CD4-positive, alpha-beta T cell treated with Interleukin-4 for 4 hours (primary cell): ENCODE data around the gene MAD1L1.
"Not testable (repeated sequence)": the region's sequence is repeated elsewhere in the genome, so short reads cannot be mapped to it uniquely, and the experiment has no call there.

Source experiments
- DNase-seq: peaks from one replicate; pipeline ENCODE4 v3.0.0-alpha.2; 2020

Gene MAD1L1

DNA sequence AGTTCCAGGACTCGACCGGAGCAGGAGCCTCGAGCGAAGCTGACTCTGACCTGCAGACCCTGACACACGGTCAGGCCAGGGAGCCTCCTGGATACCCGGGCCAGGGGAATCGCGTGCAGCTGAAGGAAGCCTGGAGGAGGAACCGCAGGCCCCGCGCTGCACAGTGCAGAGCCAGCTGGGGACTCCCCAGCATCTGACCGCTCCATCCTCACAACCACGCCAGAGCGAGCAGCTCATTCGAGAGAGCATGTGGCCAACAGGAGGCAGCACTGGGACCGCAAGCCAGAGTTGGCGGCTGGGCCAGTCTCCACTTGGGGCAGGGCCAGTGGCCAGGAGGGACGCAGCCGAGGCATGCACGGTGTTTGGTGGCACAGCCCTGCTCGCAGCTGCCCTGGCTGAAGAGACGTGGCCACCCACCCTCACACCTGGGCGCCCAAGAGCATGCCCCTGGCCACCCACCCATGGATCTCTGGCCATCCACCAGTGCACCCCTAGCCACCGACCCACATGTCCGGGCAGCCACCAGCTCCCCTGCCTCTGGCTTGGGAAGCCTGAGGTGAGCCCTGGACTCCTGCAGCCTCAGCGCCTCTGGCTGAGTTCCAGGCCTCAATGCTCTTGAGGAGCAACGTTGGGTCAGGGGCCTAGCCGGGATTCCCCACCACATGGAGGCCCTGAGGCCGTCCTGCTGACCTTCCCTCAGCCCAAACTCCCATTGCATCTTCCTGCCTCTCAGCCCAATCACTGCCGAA lies 348.7 kb downstream of the MAD1L1 start:
- no peak for DNase-seq

DNA sequence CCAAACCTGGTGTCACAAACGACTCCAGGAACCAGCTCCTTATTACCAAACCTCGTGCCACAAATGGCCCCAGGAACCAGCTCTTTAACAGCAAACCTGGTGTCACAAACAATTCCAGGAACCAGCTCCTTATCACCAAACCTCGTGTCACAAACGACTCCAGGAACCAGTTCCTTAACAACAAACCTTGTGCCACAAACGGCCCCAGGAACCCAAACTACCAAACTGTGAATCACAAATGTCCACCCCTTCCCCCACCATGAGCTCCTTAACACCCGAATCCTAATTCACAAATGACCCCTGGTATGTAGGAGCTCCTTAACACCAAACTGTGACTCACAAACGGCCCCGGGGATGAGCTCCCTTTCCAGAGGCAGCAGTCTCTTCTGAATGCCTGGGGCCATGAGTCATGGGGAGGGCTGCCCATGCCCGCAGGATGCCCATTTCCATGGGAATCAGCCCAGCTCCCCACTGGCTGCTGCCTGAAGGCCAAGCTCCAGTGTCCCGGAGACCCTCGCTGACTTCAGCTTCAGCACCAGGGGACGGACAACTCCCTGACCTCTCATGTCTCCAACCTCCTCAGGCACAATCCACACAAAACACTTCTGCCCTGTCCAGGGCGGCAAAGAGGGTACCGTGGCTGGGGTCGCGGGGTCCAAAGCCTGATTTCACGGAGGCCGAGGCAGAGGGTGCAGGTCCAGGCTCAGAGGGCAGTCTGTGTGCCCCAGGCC lies 349.5 kb downstream of the MAD1L1 start:
- DNase-seq: no peak

DNA sequence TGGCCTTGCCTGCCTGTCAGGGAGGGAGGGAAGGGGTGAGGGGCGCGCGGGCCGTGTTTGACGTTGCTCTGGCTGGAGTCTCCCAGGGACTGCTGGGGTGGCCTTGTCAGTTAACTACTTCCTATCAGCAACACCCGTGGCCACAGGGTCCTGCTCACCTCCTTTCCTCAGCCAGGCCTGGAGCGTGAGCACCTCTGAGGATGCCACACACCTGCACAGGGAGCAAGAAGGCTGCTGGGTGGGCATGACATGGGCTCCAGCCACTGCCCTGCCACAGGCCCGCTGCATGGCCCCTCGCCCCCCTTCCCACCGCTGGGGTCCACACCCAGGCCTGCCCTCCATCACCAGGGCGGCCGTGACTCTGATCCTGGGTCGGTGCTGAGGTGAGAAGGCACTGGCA lies 350.3 kb downstream of the MAD1L1 start:
- DNase-seq: no peak

DNA sequence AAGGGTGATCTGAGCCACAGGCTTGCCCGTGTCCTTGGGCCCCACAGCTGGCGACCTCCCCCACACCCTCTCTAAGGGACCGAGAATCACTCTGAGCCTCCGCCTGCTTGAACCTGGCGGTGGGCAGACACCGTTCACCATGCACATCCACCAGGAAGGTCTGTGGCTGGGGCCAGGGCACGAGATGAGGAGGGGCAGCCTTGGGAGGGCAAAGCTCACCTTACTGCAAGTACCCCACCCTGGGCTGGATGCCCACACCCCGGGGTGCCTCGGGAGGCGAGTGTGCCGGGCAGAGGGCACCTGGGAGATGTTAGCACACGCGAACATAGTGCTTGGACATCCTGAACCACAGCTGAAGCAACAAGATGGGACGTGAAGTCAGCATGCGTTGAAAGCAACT lies 350.8 kb downstream of the MAD1L1 start:
- DNase-seq: no peak

DNA sequence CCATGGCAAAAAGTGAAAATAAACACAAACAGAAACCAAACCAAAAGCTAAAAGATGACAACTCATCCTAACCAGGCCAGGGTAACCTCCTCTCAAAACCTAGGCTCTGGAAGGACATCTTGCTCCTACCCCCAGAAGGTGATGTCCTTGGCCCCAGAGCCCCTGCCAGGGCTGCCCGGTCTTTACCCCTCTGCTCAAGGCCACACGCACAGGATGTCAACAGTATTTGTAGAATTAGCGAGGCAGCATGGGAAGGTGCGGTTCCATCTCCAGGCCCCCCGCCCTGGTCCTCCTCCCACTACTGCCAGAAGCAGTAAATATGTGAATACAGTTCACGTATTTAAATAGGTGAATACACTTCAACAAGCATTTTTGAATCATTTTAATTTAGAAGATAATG lies 356.1 kb downstream of the MAD1L1 start:
- not testable (repeated sequence) for DNase-seq

DNA sequence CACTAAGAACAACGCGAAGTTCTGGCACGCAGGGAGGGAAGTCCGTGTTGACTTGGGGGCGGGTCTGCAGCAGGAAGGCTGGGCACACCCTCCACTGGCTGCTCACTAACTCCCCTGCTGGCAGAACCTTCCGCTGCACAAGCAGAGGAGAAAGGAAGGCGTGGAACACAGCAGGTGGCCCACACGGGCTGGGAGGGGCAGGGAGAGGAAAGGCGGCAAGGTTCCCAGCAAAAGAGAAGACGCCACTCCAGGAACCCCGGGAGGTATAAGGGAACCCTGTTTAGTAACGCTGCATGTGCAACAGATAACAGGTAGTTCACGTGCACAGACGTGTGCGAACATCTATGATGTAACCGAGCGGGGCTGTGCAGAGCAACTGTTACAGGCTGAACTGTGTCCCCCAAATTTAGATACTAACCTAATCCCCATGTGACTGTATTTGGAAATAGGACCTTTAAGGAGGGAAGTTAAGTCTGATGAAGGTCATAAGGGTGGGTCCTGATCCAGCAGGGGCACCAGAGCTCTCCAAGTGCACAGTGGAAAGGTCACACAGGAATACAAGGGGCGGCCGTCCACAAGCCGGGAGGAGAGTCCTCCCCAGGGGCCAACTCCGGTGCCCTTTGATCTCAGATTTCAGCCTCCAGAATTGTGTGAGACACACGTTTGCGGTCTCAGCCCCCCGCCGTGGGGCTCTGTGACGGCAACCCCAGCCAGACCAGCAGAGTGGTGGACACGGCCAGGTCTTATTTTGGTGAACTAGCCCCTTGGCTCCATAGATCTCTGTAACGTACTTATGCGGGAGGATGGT lies 357.1 kb downstream of the MAD1L1 start:
- DNase-seq: not testable (repeated sequence)

DNA sequence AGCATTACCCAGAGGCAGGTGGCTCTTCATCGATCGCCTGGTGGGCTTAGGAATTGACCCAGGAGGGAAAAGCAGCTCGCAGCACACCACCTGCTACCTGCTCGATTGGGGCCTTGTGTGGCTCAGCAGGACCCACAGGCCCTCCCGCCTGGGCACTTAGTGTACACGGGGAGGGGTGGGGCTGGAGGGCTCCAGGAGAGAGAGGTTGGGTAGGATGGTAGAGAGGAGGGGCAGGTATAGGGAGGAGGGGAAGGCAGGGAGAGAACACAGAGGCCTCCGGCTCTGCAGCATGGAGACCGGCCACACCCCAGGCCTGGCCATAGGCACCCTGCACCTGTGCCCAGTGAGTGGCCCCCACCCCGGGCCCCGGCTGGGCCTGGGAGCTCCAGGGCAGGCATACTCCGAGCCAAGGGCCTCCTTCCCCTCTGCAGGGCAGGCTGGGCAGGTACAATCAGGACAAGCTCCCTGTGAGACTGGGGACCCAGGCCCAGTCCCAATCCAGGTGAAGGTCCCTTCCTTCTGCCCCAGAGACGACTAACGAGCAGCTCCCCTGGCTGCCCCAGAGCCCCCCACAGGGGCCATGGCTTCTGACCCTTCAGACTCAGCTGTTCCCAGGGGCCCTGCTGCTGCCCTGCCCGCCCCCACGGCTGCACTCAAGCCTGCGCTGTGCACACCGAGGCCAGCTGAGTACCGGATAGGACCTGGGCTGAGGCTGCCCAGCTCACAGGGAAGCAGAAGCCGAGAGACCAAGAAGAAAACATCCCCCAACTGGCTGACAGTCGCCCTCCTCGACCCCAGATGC lies 358.0 kb downstream of the MAD1L1 start:
- DNase-seq: not testable (repeated sequence)

DNA sequence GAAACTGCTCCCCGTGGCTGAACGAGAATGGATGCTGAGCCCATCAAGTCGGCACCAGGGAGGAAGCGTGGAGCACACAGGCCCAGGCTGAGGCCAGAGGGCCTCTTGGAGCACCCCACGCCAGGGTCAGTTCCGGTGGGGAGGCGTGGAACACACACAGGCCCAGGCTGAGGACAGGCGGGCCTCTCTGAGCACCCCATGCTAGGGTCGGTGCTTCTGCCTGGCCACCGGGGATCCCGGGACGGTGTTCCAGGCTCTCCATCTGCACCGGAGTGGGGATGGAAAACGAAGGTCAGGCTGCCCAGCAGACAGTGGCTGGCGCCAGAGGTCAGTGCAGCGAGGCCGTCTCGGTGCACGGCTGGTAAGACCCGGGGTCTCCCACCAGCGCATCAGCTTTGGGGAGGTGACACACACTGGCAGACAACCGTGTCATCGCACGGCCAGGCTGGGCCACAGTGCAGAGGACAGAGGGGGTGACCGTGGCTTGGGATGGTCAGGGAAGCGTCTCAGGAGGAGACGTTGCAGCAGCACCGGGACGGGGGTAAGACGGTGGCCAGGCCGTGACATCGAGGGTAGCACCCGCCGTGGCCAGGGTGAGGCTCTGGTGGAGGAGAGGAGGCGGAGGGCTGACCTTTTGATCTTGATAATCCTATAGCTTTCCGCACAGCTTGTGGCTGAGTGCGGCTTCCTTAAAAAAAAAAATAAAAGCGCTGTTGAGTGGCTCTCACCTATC lies 358.7 kb downstream of the MAD1L1 start:
- no peak for DNase-seq

DNA sequence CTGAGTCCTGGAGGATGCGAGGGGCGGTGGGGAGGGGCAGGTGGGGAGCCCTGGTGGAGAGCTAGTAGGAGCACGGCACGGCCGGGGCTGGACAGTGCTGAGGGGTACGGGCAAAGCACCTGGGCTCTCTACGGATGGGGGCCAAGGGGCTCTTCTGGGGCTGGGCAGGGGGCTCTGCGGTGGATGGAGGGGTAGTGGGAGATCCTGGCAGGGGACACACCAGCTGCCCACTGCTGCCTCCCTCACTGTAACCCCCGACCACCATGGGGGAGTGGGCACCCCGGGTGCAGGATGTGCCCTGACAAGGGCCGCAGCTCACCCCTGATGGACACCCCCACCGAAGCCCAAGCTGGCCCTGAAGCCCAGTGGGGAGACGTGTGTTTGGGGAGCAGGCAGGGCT lies 359.3 kb downstream of the MAD1L1 start:
- no peak for DNase-seq

DNA sequence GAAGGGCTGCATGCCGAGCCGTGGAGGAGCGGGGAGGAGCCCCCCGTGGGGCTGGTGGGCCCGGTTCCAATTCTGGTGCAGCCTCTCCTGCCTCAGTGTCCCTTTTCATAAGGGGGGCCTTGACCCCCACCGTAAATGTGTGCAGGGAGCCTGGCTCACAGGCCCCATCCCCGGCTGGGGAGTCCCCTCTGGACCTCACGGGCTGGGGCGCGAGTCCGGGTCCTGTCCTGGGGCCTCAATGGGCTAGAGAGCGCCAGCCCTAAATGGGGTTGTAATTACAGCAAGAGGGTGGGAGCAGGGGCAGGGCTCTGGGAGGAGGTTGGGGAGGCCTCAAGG lies 359.7 kb downstream of the MAD1L1 start:
- DNase-seq: no peak

DNA sequence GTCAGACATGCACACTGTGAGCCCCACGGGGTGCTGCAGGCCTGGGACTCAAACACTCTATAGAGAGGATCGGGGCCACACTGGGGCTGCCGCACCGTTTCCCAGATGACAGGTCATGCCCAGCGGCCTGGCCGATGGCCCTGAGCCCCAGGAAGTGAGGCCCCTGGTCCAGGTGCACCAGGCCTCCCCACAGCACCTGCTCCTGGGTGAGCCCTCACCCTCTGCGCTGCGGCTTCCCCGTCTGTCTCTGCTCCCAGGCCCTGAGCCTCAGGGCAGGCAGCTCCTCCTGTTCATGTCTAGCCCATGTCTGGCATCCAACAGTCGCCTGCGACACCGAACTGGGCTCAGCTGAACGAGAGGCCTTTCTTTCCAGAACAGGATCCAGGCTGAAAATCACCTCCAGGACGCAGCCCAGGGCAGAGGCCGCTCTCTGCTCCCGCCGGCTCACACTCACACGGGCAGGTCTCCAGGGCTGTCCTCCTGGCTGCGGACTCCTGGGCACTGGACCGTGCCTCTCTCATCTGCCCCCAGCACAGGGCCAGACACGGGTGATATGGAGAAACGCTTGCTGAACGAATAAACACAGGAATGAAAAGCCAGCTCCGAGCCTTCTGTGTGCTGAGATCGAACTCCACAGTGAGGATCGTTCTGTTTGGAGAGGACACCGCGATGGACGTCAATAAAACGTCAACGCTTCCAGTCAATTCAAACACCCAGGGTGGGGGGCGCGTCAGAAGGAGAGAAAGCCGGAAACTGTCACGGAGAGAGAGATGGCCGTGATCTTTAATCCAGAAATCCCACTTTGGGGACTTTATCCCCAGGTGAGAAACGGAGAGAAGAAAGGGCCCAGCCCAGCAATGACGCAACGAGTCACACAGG lies 360.3 kb downstream of the MAD1L1 start:
- no peak for DNase-seq

DNA sequence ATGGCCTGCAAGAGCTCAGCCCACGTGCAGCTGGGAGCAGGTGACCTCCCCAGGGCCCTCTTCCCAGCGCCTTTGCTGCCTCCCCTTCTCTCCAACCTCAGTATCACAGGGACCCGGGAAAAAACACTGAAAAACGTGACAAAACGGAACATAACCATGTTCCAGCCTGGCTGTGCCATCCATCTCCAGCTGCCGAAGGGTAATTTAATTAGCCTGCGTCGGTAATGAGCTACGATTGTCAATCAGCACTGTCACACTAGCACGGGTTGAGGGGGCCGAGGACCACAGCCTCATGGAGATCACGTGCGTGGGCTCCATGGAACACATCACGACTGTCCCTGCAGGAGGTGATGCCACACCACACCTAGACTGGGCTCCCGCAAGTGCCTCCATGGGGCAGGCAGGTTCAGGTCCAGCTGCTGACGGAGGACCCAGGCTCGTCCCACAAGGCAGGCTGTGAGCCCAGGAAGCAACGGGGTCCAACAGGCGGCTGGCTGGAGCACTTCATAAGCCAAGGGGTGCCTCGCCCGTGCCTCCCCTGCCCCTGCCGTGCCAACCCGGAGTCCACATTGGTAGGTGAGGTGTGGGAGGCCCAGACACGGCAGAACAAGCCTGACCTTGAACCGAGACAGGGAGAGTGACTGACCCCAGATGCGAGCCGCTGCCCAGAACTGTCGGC lies 363.2 kb downstream of the MAD1L1 start:
- no peak for DNase-seq

DNA sequence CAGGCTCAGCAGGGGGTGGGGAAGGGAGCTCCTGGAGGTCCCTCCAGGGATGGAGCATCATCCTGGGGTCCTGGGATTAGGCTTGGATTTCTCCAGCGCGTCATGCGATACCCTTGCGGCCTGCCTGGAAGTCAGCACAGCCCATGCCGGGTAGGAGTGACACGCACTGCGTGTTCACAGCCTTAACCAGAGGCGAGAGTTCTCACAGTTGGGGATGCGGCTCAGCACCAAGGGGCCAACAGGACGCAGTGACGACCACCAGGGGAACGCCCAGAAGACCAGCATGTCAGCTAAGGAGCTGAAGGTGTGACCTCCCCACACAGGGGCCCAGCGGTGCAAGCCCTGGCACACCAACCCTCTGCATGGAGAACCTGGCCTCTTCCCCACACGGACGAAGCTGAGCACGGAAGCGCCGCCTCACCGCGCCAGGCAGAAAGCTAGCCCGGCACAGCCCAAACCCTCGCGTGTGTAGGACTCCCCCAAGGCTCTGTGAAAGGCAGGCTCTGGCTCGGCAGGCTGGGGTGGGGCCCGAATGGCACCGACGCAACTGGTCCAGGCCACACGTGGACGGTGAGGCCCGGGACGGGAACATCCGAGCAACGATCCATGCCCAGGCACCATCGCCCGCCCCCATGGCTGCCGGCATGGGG lies 364.1 kb downstream of the MAD1L1 start:
- no peak for DNase-seq

DNA sequence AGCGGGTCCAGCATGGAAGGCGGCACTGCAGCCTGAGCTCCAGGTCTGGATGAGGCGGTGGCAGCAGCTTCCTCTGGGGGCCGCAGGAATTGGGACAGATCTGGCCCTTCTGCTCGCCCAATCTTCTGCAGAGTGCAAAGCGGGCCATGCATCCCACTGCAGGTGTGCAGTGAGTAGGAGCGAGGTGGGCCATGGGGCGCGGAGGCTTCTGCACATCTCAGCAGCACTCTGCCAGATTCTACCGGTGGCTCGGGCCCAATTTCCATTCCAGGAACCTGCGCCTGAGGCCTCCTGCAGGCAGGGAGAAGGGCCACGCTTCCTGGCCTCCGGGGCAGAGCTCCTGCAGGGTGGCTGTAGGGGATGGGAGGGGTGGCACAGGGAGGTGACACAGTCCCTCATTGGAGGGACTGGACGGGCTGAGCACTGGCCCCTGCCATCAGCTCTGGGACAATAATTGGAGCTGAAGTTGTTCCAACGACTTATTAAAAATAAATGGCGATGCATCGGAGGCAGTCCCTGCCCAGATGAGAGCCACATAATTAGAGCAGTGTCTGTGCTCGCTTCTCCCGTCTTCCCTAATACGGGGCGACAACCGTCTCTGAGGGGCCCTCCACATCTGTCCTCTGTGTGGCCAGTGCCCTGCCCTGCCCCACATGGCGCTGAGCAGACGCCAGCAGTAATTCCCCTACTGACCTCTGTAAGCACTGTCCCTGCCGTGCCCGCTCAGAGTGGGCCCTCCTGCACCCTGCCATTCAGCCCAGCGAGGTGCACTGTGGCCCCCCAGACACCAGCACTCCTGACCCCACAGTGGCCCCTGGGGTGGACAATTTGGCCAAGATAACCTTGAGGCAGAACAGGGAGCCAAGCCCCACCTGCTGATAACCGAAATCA lies 365.1 kb downstream of the MAD1L1 start:
- DNase-seq: no peak

DNA sequence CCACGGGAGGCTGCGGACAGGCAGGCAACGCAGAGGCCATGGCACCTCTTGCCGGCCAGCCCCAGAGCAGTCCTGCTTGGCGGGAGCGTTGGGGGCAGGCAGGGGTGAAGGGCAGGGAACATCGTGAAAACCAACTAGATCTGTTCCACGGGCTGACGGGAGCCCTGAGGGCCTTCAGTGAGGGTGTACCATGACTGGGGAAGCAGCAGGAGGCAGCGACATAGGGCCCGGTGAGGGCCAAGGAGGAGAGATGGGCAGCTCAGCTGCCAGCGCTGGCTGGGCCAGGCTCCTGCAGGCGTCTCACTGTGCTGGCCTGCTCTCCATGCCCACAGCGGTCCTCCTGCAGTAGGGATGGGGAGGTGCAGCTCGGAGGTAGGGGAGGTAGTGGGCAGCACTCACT lies 366.1 kb downstream of the MAD1L1 start:
- no peak for DNase-seq

DNA sequence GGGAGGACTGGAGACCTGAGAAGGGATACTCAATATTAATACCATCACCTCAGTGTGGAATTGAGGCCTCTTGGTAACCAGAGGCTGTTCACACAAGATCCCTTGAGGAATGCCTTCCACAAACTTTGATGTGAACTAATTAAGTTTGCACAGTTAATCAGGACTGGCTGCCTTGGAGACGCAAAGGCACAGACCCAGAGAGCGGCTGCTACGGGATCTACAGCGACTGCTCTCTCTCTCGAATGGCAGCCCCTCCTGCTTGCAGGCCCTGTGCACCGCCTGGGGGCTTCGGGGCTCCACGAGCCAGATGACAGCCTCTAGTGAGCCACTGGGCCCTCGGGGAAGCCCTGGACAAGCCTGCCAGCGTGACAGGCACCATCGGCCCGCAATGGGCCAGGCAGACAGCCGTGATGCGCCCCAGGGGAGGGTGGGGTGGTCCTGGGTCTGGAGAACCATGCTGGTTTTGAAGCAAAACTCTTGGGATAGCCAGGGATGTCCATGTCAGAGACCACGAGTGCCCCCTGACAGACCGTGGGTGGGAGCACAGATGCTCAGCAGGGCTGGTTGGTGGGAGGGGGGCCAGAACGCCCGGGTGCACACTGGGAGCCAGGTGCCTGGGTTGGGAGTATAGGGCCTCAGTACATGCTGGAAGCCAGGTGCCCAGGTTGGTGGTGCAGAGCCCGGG lies 367.0 kb downstream of the MAD1L1 start:
- DNase-seq: no peak

DNA sequence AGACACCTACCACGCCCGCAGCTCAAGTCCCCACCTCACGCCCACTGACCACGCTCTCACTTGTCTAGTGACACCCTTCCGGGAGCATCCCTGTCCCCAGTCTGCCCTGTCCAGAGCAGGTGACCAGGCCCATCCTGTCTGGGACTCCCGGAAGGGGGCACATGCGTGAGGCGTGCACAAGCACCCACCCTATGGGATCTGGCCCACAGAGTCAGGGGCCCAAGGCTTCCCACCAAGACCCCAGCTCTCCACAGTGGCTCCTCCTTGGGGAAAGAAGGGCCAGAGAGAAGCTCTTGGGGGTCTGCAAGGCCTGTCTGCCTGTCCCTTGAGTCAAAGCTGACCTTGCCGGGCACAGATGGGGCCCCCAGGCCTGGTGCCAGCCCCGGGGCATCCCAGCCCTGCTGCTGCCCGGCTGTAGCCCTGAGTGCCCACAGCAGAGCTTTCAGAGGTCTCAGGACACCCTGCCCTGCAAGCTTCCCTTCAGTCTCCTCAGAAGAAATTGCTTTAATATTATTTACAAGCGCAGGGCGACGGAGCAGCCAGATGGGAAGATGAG lies 367.7 kb downstream of the MAD1L1 start:
- DNase-seq: no peak
